ENCODE data around the gene SCFD2.

Gene SCFD2

GRCh38 chr4:52880994-52881393 is 484.9 kb downstream of the SCFD2 start:
- no peak for DNase-seq (ENCODE audit: low read depth)

GRCh38 chr4:52879471-52879870 is 486.4 kb downstream of the SCFD2 start:
- no peak for DNase-seq (ENCODE audit: low read depth)

- DNase-seq (ENCODE audit: low read depth): no peak
Observed at GRCh38 chr4:52877694-52878093, 488.2 kb downstream of the SCFD2 start.

- DNase-seq (ENCODE audit: low read depth): no peak
Observed at GRCh38 chr4:52877036-52877435, 488.8 kb downstream of the SCFD2 start.

GRCh38 chr4:52876069-52876468 is 489.8 kb downstream of the SCFD2 start:
- DNase-seq (ENCODE audit: low read depth): no peak

- no peak for DNase-seq (ENCODE audit: low read depth)
Observed at GRCh38 chr4:52874948-52875347, 490.9 kb downstream of the SCFD2 start.

GRCh38 chr4:52873861-52874343 is 492.0 kb downstream of the SCFD2 start:
- no peak for DNase-seq (ENCODE audit: low read depth)

- no peak for DNase-seq (ENCODE audit: low read depth)
Observed at GRCh38 chr4:52873191-52873590, 492.7 kb downstream of the SCFD2 start.

GRCh38 chr4:52870225-52870624 is 495.6 kb downstream of the SCFD2 start:
- DNase-seq (ENCODE audit: low read depth): no peak

GRCh38 chr4:52869656-52870055 is 496.2 kb downstream of the SCFD2 start:
- DNase-seq (ENCODE audit: low read depth): no peak

GRCh38 chr4:52869196-52869595 is 496.7 kb downstream of the SCFD2 start:
- no peak for DNase-seq (ENCODE audit: low read depth)

GRCh38 chr4:52868133-52868532 is 497.7 kb downstream of the SCFD2 start:
- DNase-seq (ENCODE audit: low read depth): no peak

GRCh38 chr4:52867163-52867562 is 498.7 kb downstream of the SCFD2 start:
- no peak for DNase-seq (ENCODE audit: low read depth)

- no peak for DNase-seq (ENCODE audit: low read depth)
Observed at GRCh38 chr4:52866734-52867133, 499.1 kb downstream of the SCFD2 start.

GRCh38 chr4:52865300-52865699 is 500.6 kb downstream of the SCFD2 start:
- no peak for DNase-seq (ENCODE audit: low read depth)

GRCh38 chr4:52864793-52865192 is 501.1 kb downstream of the SCFD2 start:
- DNase-seq (ENCODE audit: low read depth): no peak

- no peak for DNase-seq (ENCODE audit: low read depth)
Observed at GRCh38 chr4:52863324-52863723, 502.5 kb downstream of the SCFD2 start.

GRCh38 chr4:52862639-52863161 is 503.2 kb downstream of the SCFD2 start:
- DNase-seq (ENCODE audit: low read depth): no peak

- DNase-seq (ENCODE audit: low read depth): peak; percentile 48
Observed at GRCh38 chr4:52861879-52862616, 503.8 kb downstream of the SCFD2 start, which contains the start of gene RASL11B. TSS of gene RASL11B (plus strand) at chr4:52862317. CDS start at chr4:52862508, 191 bp downstream.

GRCh38 chr4:52861171-52861823 is 504.6 kb downstream of the SCFD2 start:
- no peak for DNase-seq (ENCODE audit: low read depth)

- no peak for DNase-seq (ENCODE audit: low read depth)
Observed at GRCh38 chr4:52860361-52860760, 505.5 kb downstream of the SCFD2 start.

GRCh38 chr4:52856801-52857200 is 509.1 kb downstream of the SCFD2 start:
- DNase-seq (ENCODE audit: low read depth): no peak

GRCh38 chr4:52853351-52853750 is 512.5 kb downstream of the SCFD2 start:
- DNase-seq (ENCODE audit: low read depth): no peak
